ENCODE measurements around the gene ABCG1.

The ABCG1 gene

GRCh38 chr21:42199868-42200463 is 19.0 kb upstream of the ABCG1 start:
- TF ChIP-seq POLR2A (IDR thresholded peaks at IDR 0.05; ENCODE audit: low read depth, low read length): no peak
- no peak for FAIRE-seq
- no peak for DNase-seq (ENCODE audit: insufficient read length, low spot score)

- DNase-seq (ENCODE audit: insufficient read length, low spot score) (no peak), FAIRE-seq (no peak)
- no peak for TF ChIP-seq POLR2A (IDR thresholded peaks at IDR 0.05; ENCODE audit: low read depth, low read length)
Observed at GRCh38 chr21:42200906-42201614, 17.9 kb upstream of the ABCG1 start.

- FAIRE-seq (no peak), DNase-seq (ENCODE audit: insufficient read length, low spot score) (no peak)
- no peak for TF ChIP-seq POLR2A (IDR thresholded peaks at IDR 0.05; ENCODE audit: low read depth, low read length)
Observed at GRCh38 chr21:42201615-42202161, 17.3 kb upstream of the ABCG1 start.

GRCh38 chr21:42202321-42202720 is 16.6 kb upstream of the ABCG1 start:
- DNase-seq (ENCODE audit: insufficient read length, low spot score) (no peak), FAIRE-seq (no peak)
- TF ChIP-seq POLR2A (IDR thresholded peaks at IDR 0.05; ENCODE audit: low read depth, low read length): no peak

- TF ChIP-seq POLR2A (IDR thresholded peaks at IDR 0.05; ENCODE audit: low read depth, low read length): no peak
- FAIRE-seq (no peak), DNase-seq (ENCODE audit: insufficient read length, low spot score) (no peak)
Observed at GRCh38 chr21:42203321-42203720, 15.6 kb upstream of the ABCG1 start.

- DNase-seq (ENCODE audit: insufficient read length, low spot score) (no peak), FAIRE-seq (no peak)
- no peak for TF ChIP-seq POLR2A (IDR thresholded peaks at IDR 0.05; ENCODE audit: low read depth, low read length)
Observed at GRCh38 chr21:42203936-42204335, 15.0 kb upstream of the ABCG1 start.

- TF ChIP-seq POLR2A (IDR thresholded peaks at IDR 0.05; ENCODE audit: low read depth, low read length): no peak
- DNase-seq (ENCODE audit: insufficient read length, low spot score) (no peak), FAIRE-seq (no peak)
Observed at GRCh38 chr21:42207426-42207825, 11.5 kb upstream of the ABCG1 start.

GRCh38 chr21:42208036-42208435 is 10.9 kb upstream of the ABCG1 start:
- DNase-seq (ENCODE audit: insufficient read length, low spot score): no peak
- TF ChIP-seq POLR2A (IDR thresholded peaks at IDR 0.05; ENCODE audit: low read depth, low read length): no peak
- FAIRE-seq: no peak

GRCh38 chr21:42208801-42209490 is 10.0 kb upstream of the ABCG1 start:
- DNase-seq (ENCODE audit: insufficient read length, low spot score): no peak
- no peak for TF ChIP-seq POLR2A (IDR thresholded peaks at IDR 0.05; ENCODE audit: low read depth, low read length)
- no peak for FAIRE-seq

- TF ChIP-seq POLR2A (IDR thresholded peaks at IDR 0.05; ENCODE audit: low read depth, low read length): no peak
Observed at GRCh38 chr21:42209801-42210479, 9.0 kb upstream of the ABCG1 start.

GRCh38 chr21:42212266-42212665 is 6.7 kb upstream of the ABCG1 start:
- FAIRE-seq (no peak), DNase-seq (ENCODE audit: insufficient read length, low spot score) (no peak)
- no peak for TF ChIP-seq POLR2A (IDR thresholded peaks at IDR 0.05; ENCODE audit: low read depth, low read length)

More at GRCh38 chr21:42209801-42210479, 9.0 kb upstream of the ABCG1 start:
- DNase-seq (ENCODE audit: insufficient read length, low spot score) (no peak), FAIRE-seq (no peak)

GRCh38 chr21:42213082-42213774 is 5.7 kb upstream of the ABCG1 start:
- FAIRE-seq: no peak
- DNase-seq (ENCODE audit: insufficient read length, low spot score): no peak
- no peak for TF ChIP-seq POLR2A (IDR thresholded peaks at IDR 0.05; ENCODE audit: low read depth, low read length)

GRCh38 chr21:42214081-42214750 is 4.7 kb upstream of the ABCG1 start:
- no peak for DNase-seq (ENCODE audit: insufficient read length, low spot score)
- TF ChIP-seq POLR2A (IDR thresholded peaks at IDR 0.05; ENCODE audit: low read depth, low read length): no peak
- FAIRE-seq: no peak

Measured in H54 (cell line).